K562 (cell line): ENCODE data around the gene RASSF3. TPM values are rescaled to one million over a fixed set of nuclear protein-coding genes. Genes with fewer than 3 reads are reported as not detected.

Experiments used
- ATAC-seq: fragments of 200-7000 bp; cut with Tn5 transposase; 3 replicates; pipeline ENCODE4 v1.9.1; 2020; ENCODE audit warnings: moderate library complexity
- BruUV-seq: library from RNA; stranded (reverse); fragments of 400-500 nt; replicated peaks from 2 replicates; lab custom pipeline; 2021; lab: Mats Ljungman, UMichigan
- CTCF ChIA-PET: fragments of 300-600 bp; formaldehyde crosslinking; extraction: SDS; loops from one replicate; lab custom pipeline; 2021; ENCODE audit warnings: low intra/inter-chr PET ratio; lab: Yijun Ruan, JAX
- POLR2A ChIA-PET: fragments of 300-600, 350-650 bp; sonication (Branson Sonifier 250); formaldehyde crosslinking; extraction: SDS; loops from one replicate; lab custom pipeline; 2021; ENCODE audit warnings: antibody characterized with exemption, inconsistent platforms; lab: Yijun Ruan, JAX
- DNase-seq, 4 experiments: peaks; one replicate each; pipeline versions ENCODE4 v3.0.0 to v3.0.0-alpha.2; 2011 to 2018; ENCODE audit warnings: low spot score in 3 of 4, mixed read lengths in 3 of 4; ENCODE audit errors: extremely low read depth in 1 of 4
- FAIRE-seq: peaks from 2 replicates; lab custom pipeline; 2011; peaks lifted over from hg19 to GRCh38; lab: Jason Lieb, UNC
- H2AFZ ChIP-seq: 2 replicates; pipeline ENCODE4 v1.6.0; 2011; ENCODE audit warnings: low read depth, low read length, control low read depth, inconsistent platforms
- H3K27ac ChIP-seq: fragments of 200-600 bp; 3 replicates; pipeline ENCODE4 v1.8.0; 2011; ENCODE audit warnings: low read depth, mild to moderate bottlenecking, control low read depth, inconsistent platforms, low read length, moderate library complexity, mixed read lengths; ENCODE audit errors: extremely low read depth
- H3K27me3 ChIP-seq, 2 experiments: fragments of 300-600 bp in 1 of 2; 2 replicates in 1 of 2; 3 replicates in 1 of 2; pipeline versions ENCODE4 v1.6.0 to v1.8.0; 2011; ENCODE audit warnings: inconsistent platforms in 2 of 2, low read length in 2 of 2, mild to moderate bottlenecking in 1 of 2, mixed read lengths in 1 of 2, moderate library complexity in 1 of 2; ENCODE audit not compliant: control insufficient read depth in 2 of 2, insufficient read depth in 2 of 2
- H3K36me3 ChIP-seq: fragments of 300-600 bp; 3 replicates; pipeline ENCODE4 v1.8.0; 2011; ENCODE audit warnings: mild to moderate bottlenecking, low read length, inconsistent platforms; ENCODE audit not compliant: control insufficient read depth, insufficient read depth
- H3K4me1 ChIP-seq, 2 experiments: fragments of 200-600 bp in 1 of 2; replicated peaks in 1 of 2; 2 replicates in 1 of 2; 3 replicates in 1 of 2; pipeline versions ENCODE4 v1.5.1 to v1.8.0; 2011; ENCODE audit warnings: inconsistent platforms in 2 of 2, low read length in 2 of 2, mild to moderate bottlenecking in 1 of 2, mixed read lengths in 1 of 2, moderate library complexity in 1 of 2; ENCODE audit not compliant: control insufficient read depth in 2 of 2, insufficient read depth in 2 of 2
- H3K4me2 ChIP-seq: 2 replicates; pipeline ENCODE4 v1.6.1; 2011; ENCODE audit warnings: low read length, control low read depth, inconsistent platforms, mixed read lengths; ENCODE audit not compliant: insufficient read depth
- H3K4me3 ChIP-seq: fragments of 200-600 bp; sonication (generic), shearing (Covaris generic); 2 replicates; pipeline ENCODE4 v1.5.1; 2016; ENCODE audit warnings: control low read depth, inconsistent platforms
- H3K79me2 ChIP-seq: fragments of 200-600 bp; 3 replicates; pipeline ENCODE4 v1.8.0; 2011; ENCODE audit warnings: low read length, inconsistent platforms; ENCODE audit not compliant: control insufficient read depth, insufficient read depth
- H3K9ac ChIP-seq, 2 experiments: 2 replicates each; pipeline versions ENCODE4 v1.6.0 to v1.6.1; 2011; ENCODE audit warnings: low read depth in 2 of 2, low read length in 2 of 2, control low read depth in 1 of 2, inconsistent platforms in 1 of 2, mild to moderate bottlenecking in 1 of 2, mixed read lengths in 1 of 2; ENCODE audit not compliant: insufficient read depth in 1 of 2
- H3K9me1 ChIP-seq: one replicate; pipeline ENCODE4 v1.6.0; 2011; ENCODE audit warnings: inconsistent platforms, mild to moderate bottlenecking, low read length, moderate library complexity; ENCODE audit not compliant: control insufficient read depth, insufficient read depth
- H3K9me3 ChIP-seq: replicated peaks from 2 replicates; pipeline ENCODE4 v1.5.1; 2011; ENCODE audit warnings: low read depth, low read length, inconsistent platforms; ENCODE audit not compliant: control insufficient read depth, insufficient read depth
- H4K20me1 ChIP-seq: replicated peaks from 2 replicates; pipeline ENCODE4 v1.6.1; 2011; ENCODE audit warnings: low read length, inconsistent platforms, mixed read lengths; ENCODE audit not compliant: control insufficient read depth, insufficient read depth
- DLX4 ChIP-seq: fragments of 250-450 bp; sonication (Bioruptor Pico); IDR thresholded peaks from 2 replicates; pipeline ENCODE4 v1.6.1; 2021; ENCODE audit warnings: mild to moderate bottlenecking
- ETS2 ChIP-seq: IDR thresholded peaks from 2 replicates; pipeline ENCODE4 v1.6.1; 2016; ENCODE audit warnings: borderline replicate concordance, missing genetic modification characterization, mild to moderate bottlenecking, moderate library complexity, missing compliant biosample characterization; ENCODE audit not compliant: poor library complexity, severe bottlenecking
- MAFF ChIP-seq: IDR thresholded peaks from 2 replicates; pipeline ENCODE4 v1.6.1; 2012; ENCODE audit warnings: low read length, improper control_type of control experiment
- RB1 ChIP-seq: fragments of 450-650 bp; IDR thresholded peaks from 2 replicates; pipeline ENCODE4 v1.6.1; 2017; ENCODE audit warnings: low read depth, mild to moderate bottlenecking
- SMAD2 ChIP-seq: fragments of 150-350 bp; IDR thresholded peaks from 2 replicates; pipeline ENCODE4 v1.6.1; 2014; ENCODE audit warnings: low read depth, mild to moderate bottlenecking, low read length
- TSC22D4 ChIP-seq: fragments of 450-650 bp; IDR thresholded peaks from 2 replicates; pipeline ENCODE4 v1.6.1; 2016; ENCODE audit warnings: missing genetic modification characterization, missing biosample characterization, control low read depth
- USF2 ChIP-seq: sonication (generic); formaldehyde crosslinking; IDR thresholded peaks from 2 replicates; pipeline ENCODE4 v1.5.0; 2020; ENCODE audit warnings: missing genetic modification reagents
- YY1 ChIP-seq, 3 experiments: IDR thresholded peaks; 2 replicates each; pipeline ENCODE4 v1.6.1; 2011; ENCODE audit warnings: low read length in 2 of 3, mild to moderate bottlenecking in 2 of 3, moderate library complexity in 2 of 3, borderline replicate concordance in 1 of 3, control low read depth in 1 of 3, low read depth in 1 of 3; ENCODE audit not compliant: insufficient read depth in 3 of 3, insufficient replicate concordance in 2 of 3, control insufficient read depth in 1 of 3, insufficient read length in 1 of 3; ENCODE audit errors: extremely low read depth in 1 of 3
- WGBS: fragments of 100-300 bp; shearing (Covaris generic); methylation state at CpG from one replicate; pipeline ENCODE4 v1.1.6; 2016; ENCODE audit warnings: low coverage, mixed read lengths; ENCODE audit not compliant: insufficient coverage; ENCODE audit errors: missing lambda C conversion rate; 5-methylcytosine and 5-hydroxymethylcytosine counted together
- in situ Hi-C: fragments of 300-500 bp; cut with MboI; formaldehyde crosslinking; loops from 4 replicates; pipeline ENCODE4 v1.15.0; 2018; ENCODE audit warnings: inconsistent platforms, mixed read lengths
- intact Hi-C: fragments of 100-400 bp; cut with micrococcal nuclease; formaldehyde crosslinking; loops from 2 replicates; pipeline ENCODE4 v1.14.2; 2022
- polyA plus RNA-seq, 8 experiments: library from polyadenylated mRNA; depleted of rRNA in 4 of 8; stranded (reverse) in 5 of 8; unstranded in 3 of 8; fragments of >200 nt; fragmentation: Nextera tagmentation in 2 of 8; fragmentation: Illumina TruSeq in 1 of 8; extraction: Ambion mirVana in 2 of 8; extraction: Trizol in 1 of 8; gene quantifications; 2 replicates each; pipeline versions ENCODE4 v1.2.1 to v1.2.3, GENCODE V29; 2011 to 2014; ENCODE audit warnings: inconsistent platforms in 1 of 8, missing spikeins in 1 of 8
- total RNA-seq, 7 experiments: library from RNA; depleted of rRNA in 6 of 7; stranded (reverse); fragments of >200 nt in 6 of 7; fragmentation: Illumina TruSeq in 2 of 7; extraction: Trizol in 2 of 7; gene quantifications; 2 replicates each; pipeline versions ENCODE4 v1.2.1 to v1.2.3, GENCODE V29; 2011 to 2021; ENCODE audit warnings: low replicate concordance in 1 of 7

Gene RASSF3
- total and polyA plus RNA-seq, 9 of the 15 experiments (the other 6 are each of a cell fraction or from before 2014, with no cell fraction given): 3.7 to 39.2 (median 20.2) TPM

GRCh38 chr12:64709429-64709828, 99.1 kb downstream of the RASSF3 start:
- no peak for FAIRE-seq
- no peaks in the 10 kb centered on the region for H3K9me1 ChIP-seq
- no peak overlapping the region for H3K27ac ChIP-seq
- peaks cover 1% of the 10 kb centered on the region; the same call in 1 of the 3 replicates for H3K36me3 ChIP-seq
- 79% methylated on average over 2 of the region's 2 CpGs for WGBS
- H3K4me1 ChIP-seq: no peaks in the 10 kb centered on the region
- no peak overlapping the region for H3K4me2 ChIP-seq
- no peak overlapping the region for H3K4me3 ChIP-seq
- H3K79me2 ChIP-seq: no peaks in the 10 kb centered on the region
- POLR2A ChIA-PET: interaction anchor here (0.6 kb wide), 1 partner anchor 27 kb away, joined by 3 read pairs; no protein-coding TSS in a partner anchor
- H4K20me1 ChIP-seq: no peaks in the 10 kb centered on the region
- no peak overlapping the region for H2AFZ ChIP-seq
- in situ Hi-C loops (no loop called here), intact Hi-C loops (no loop called here)
- no peak for DNase-seq
- no peak overlapping the region for H3K9ac ChIP-seq
- no TSS peak for BruUV-seq
- TF ChIP-seq YY1 (IDR thresholded peaks at IDR 0.05; ENCODE audit: borderline replicate concordance in 1 of 3, control insufficient read depth in 1 of 3, extremely low read depth in 1 of 3, insufficient read depth in 3 of 3, insufficient read length in 1 of 3, insufficient replicate concordance in 2 of 3, low read depth in 1 of 3, low read length in 2 of 3) (peak in 2 of 3 experiments; percentile 27 to 51), ETS2 (tag) (no peak), SMAD2 (no peak), MAFF (no peak), TSC22D4 (tag) (no peak), USF2 (CRISPR knock-in tag) (peak; percentile 40), DLX4 (CRISPR knock-in tag) (no peak), RB1 (no peak)
- TF ChIP-seq, all 486 proteins: peak for 2
- peak; percentile 54; the same call in 2 of the 3 replicates for ATAC-seq
- no peaks in the 10 kb centered on the region for H3K27me3 ChIP-seq
- H3K9me3 ChIP-seq: no peaks in the 10 kb centered on the region
- CTCF ChIA-PET: no interaction called here
